SK-MEL-5 (cell line): ENCODE data around the gene ZNF423. TPM values are rescaled to one million over a fixed set of nuclear protein-coding genes. Genes with fewer than 3 reads are reported as not detected.

Experiments
- DNase-seq: peaks from one replicate; pipeline ENCODE4 v3.0.0-alpha.2; 2016; ENCODE audit warnings: low read depth, low spot score
- in situ Hi-C: cut with HindIII; loops from 2 replicates; pipeline ENCODE4 v1.10.0; 2016; ENCODE audit warnings: low sequenced_read_pairs, high pct_unique_total_duplicates, low pct_unique_long_range_greater_than_20kb
- total RNA-seq: library from RNA; depleted of rRNA; stranded (reverse); fragments of >200 nt; shearing (Covaris generic); gene quantifications from 2 replicates; pipeline ENCODE4 v1.2.3, GENCODE V29; 2014

The ZNF423 gene
- total RNA-seq, 1 experiment from 2014 or later: not detected

- in situ Hi-C loops: no loop called here
- no peak for DNase-seq
Observed at GRCh38 chr16:49835161-49835777, 20.6 kb downstream of the ZNF423 start.

- DNase-seq: no peak
- in situ Hi-C loops: no loop called here
Observed at GRCh38 chr16:49834531-49835151, 21.3 kb downstream of the ZNF423 start.

DNA sequence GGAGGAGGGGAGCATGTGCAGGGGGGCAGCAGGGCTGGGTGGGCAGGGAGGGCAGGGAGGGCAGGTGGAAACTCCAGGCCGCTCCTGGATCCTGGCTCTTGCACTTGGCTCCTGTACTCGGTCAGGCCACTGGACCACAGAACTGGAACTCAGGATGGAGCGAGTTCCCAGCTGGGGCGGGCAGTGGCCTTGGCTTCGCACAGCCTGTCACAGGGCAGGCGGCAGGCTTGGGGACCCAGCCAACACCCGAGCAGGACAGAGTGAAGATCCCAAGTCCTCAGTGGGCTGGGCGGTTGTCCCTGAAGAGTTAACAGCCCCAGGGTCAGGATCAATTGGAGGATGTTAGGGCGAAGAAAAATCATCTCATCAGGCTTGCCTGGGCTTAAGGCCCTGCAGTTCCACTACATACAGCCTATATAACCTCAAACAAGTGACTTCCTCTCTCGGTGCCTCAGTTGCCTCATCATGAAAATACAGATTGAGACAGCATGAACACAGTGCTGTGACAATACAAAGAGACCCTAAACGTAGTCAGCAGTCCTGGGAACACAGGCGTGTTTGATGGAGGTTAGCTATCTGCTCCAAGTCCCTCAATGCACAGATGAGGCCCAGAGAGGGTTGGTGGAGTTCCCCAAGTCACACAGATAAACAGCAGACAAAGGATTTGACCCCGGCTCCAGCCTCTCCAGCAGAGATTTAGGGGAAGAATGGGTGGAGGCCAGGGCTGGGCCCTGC lies 21.9 kb downstream of the ZNF423 start:
- DNase-seq: no peak
- in situ Hi-C loops: no loop called here

DNA sequence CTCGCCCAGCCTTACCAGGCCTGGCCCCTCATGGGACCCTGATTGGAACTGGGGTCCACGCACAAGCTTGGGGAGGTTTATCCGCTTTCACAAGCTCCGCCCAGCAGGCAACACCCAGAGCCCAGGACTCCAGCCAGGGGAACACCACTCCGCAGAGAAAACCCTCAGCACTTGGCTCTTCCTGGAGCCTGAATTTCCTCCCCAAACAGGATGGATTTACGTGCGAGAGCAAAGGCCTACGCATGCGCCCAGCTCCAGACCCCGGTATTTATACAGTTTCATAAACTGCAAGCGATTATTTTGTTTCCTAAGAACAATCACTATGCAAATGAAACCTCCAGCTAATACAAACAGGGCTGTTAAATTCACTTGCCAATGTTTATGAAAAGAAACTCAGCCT lies 22.8 kb downstream of the ZNF423 start:
- in situ Hi-C loops: no loop called here
- DNase-seq: no peak

- in situ Hi-C loops: no loop called here
- no peak for DNase-seq
Observed at GRCh38 chr16:49832177-49832576, 23.7 kb downstream of the ZNF423 start.

DNA sequence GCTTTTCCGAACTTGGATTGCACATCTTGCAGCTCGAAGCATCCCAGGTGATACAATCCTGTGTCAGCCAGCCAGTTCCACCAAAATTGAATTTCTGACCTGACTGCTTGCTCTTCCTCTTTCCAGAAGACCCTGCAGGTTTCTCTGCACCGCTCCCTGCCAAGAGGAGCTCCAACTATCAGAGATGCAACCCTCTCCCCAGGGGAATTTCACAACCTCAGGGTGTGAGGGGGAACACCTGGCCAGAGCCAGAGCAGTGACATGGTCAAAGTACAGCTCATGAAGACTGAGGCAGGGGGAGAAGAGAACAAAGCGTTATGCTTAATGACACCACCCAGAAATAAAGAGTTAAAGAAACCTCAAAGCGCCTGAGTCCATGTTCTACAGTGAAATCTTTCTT lies 25.0 kb downstream of the ZNF423 start:
- in situ Hi-C loops: no loop called here
- DNase-seq: no peak

- in situ Hi-C loops: no loop called here
- DNase-seq: no peak
Observed at GRCh38 chr16:49828533-49829267, 27.2 kb downstream of the ZNF423 start.

DNA sequence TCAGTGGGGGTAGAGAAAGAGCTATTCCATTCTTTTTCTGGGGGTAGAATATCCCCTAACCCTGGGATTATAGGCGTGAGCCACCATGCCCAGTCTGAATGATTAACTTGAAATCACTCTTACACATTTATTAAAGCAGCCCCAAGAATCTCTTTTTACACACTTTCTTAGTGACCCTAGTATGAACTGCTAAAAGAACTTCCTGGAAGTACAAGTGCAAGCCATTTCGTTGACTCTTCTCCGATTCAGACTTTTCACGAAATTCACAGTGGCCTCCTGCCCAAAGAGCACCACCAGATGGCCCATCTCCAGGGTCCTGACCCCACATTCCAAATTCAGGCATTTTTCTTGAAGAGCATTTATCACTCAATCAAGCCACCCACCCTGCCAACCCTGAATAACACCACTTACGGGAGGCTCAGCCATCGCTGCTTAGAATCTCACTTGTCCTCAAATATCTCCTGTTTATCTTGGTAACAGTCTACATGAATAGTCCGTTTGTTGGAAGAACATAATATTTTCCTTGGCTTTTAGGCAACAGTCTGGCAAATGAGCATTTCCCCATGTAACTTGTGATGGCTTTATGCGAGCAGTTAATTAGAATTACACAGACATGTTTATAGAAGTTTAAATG lies 28.0 kb downstream of the ZNF423 start:
- in situ Hi-C loops: no loop called here
- DNase-seq: no peak

GRCh38 chr16:49826515-49826914 lies 29.4 kb downstream of the ZNF423 start:
- DNase-seq: no peak
- in situ Hi-C loops: no loop called here

GRCh38 chr16:49825041-49825440 lies 30.9 kb downstream of the ZNF423 start:
- in situ Hi-C loops: no loop called here
- DNase-seq: no peak

GRCh38 chr16:49824593-49824992 lies 31.3 kb downstream of the ZNF423 start:
- in situ Hi-C loops: no loop called here
- DNase-seq: no peak

DNA sequence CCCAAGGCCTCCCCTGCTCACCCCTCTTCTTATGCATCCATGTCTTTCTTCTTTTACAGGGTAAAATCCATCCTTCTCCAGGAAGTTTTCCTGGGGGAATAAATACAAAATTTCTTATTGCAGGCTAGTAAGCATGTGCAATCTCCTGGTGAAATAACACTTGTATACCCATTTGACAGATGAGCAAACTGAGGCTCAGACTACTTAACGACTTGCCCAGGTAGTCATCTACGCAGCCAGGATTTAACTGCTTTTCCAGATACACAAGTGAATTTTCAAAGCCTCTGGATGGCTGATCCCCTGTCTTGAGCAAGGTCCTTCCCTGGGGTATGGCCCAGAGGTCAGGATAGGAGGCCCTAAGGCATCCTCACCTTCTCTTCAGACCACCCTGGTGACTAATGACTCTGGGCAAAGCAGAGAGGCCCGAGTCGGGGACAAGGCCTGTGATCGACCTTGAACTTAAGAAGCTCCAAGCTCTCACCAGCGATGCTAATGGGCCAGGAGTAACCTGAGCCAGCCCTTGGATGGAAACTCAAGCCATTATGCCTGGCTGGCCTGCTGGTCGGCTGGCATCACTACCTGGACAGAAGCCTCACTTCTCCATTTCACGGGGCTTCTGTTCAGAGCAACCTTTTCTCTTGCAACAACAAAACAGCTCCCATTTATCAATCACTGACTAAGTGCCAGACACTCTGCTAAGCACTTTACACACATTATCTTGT lies 33.1 kb downstream of the ZNF423 start:
- DNase-seq: no peak
- in situ Hi-C loops: no loop called here

DNA sequence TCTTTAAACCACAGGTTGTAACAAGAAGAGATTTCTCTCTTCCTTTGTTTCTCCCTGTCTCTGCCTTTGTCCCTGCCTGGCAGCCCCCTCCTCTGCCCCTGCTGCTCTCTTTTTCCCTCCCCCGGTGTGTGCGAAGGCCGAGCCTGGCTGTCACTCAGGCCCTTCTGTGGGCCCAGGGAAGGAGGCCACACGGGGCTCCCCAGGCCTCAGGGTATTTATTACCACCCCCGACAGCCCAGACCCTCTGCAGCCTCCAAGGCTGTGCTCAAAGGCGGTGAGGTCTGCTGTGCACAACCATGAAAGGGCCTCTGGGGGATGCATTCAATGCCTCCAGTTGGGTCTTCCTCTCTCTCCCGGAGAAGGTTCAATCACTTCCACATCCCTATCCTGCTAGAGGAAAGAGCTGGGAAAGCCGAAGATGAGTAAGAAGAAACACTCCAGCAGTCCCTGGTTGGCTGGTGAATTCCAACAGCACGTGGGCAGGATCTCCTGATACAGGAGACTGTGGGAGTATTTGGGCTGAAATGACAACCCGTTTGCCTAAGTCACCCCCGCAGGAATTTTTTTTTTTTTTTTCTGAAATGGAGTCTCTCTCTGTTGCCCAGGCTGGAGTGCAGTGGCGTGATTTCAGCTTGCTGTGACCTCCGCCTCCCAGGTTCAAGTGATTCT lies 34.2 kb downstream of the ZNF423 start:
- DNase-seq: no peak
- in situ Hi-C loops: no loop called here

GRCh38 chr16:49821156-49821555 lies 34.8 kb downstream of the ZNF423 start:
- in situ Hi-C loops: no loop called here
- no peak for DNase-seq

DNA sequence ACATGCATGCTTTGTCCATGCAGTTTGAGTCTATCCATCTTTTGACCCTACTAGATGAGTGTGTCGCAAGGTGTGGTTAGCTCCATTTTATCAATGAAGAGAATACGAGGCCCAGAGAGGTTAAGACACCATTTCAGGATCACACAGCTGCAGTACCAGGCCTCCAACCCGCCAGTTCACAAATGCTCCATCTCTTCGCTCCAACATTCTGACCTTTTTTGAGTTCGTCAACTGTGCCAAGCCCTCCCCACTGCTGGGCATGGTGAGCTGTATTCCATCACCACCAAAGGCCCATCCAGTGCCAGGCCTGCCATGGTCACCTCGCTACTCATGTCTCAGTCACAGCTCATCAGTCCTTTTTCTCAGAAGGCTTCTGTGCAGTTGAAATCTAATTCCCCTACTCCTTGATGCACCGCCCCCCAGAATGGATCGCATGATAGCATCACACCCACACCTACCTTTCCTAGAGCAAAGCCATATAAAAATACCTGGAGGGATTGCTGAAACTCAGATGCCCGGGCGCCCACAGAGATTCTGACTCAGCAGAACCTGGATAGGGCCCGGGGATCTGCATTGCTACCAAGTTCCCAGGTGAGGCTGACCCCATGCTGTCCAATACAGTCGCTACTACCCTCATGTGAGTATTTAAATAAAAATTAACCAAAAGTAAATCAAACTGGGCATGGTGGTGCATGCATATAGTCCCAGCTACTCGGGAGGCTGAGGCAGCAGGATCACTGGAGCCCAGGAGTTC lies 38.0 kb downstream of the ZNF423 start:
- in situ Hi-C loops: no loop called here
- DNase-seq: no peak

DNA sequence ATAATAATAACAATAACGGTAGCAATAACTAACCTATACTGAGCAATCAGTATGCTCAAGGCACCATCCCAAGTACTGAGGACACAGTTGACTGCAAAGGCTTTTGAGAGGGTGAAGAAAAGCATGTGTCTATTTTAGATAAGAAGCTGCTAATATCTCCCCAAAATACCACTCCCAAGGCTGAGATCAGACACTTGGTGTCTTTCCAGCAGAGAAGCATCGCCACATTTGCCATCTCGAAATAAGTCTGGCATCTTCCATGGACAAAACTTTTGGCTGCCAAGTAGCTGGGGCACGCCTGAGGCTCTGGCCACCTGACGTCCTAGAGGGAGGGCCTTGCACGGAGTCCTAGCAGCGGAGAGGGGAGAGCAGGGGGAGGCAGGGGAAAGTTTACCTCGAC lies 39.0 kb downstream of the ZNF423 start:
- DNase-seq: no peak
- in situ Hi-C loops: no loop called here
